Measurements from ENCODE around the gene CEBPG. TPM values are rescaled to one million over a fixed set of nuclear protein-coding genes. Genes with fewer than 3 reads are reported as not detected.

Gene CEBPG
- total RNA-seq, 1 donor from 2014 or later, result 39.7 TPM

DNA sequence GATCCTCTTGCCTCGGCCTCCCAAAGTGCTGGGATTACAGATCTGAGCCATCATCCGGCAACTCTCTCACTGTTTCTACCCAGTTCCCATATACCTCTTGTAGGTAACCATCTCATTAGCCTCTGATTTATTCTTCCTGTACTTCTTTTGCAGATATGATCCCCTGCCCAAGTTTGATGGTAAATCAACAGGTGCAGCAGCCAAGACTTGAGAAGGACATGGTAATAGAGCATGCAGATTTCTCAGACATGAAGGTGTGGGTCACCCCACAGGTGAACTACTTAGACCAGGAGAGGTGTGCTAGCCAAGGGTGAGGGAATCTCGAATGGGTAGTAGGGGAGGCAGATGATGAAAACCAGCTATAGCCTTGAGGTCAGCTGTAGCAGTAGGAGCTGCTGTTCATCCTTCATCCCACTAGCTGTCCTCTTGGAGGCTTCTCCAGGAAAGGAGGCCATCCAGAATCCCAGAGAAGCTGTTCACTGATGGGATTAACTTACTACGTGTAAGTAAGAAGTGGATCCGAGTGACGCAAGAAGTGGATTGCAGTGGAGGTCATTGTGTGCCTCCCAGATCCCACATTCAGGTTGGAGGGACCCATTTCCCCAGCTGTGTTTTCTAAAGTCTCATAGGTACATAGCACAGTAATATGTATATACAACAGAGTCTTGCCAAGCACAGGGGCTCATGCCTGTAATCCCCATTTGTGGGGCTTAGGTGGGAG lies 10.8 kb upstream of the CEBPG start:
- Mint-ChIP-seq H3K36me3 (ENCODE audit: unreplicated experiment) (no peaks in the 10 kb centered on the region), H3K9me3 (ENCODE audit: unreplicated experiment) (no peaks in the 10 kb centered on the region), H3K27ac (ENCODE audit: unreplicated experiment) (no peak overlapping the region), H3K4me1 (ENCODE audit: unreplicated experiment) (no peaks in the 10 kb centered on the region), H3K4me3 (ENCODE audit: unreplicated experiment) (no peak overlapping the region), H3K27me3 (ENCODE audit: unreplicated experiment) (peaks cover 48% of the 10 kb centered on the region)
- no peak for DNase-seq (ENCODE audit: extremely low spot score, unreplicated experiment)
- TF ChIP-seq, protein P1, sequence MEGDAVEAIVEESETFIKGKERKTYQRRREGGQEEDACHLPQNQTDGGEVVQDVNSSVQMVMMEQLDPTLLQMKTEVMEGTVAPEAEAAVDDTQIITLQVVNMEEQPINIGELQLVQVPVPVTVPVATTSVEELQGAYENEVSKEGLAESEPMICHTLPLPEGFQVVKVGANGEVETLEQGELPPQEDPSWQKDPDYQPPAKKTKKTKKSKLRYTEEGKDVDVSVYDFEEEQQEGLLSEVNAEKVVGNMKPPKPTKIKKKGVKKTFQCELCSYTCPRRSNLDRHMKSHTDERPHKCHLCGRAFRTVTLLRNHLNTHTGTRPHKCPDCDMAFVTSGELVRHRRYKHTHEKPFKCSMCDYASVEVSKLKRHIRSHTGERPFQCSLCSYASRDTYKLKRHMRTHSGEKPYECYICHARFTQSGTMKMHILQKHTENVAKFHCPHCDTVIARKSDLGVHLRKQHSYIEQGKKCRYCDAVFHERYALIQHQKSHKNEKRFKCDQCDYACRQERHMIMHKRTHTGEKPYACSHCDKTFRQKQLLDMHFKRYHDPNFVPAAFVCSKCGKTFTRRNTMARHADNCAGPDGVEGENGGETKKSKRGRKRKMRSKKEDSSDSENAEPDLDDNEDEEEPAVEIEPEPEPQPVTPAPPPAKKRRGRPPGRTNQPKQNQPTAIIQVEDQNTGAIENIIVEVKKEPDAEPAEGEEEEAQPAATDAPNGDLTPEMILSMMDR (IDR thresholded peaks at IDR 0.05), result no peak

DNA sequence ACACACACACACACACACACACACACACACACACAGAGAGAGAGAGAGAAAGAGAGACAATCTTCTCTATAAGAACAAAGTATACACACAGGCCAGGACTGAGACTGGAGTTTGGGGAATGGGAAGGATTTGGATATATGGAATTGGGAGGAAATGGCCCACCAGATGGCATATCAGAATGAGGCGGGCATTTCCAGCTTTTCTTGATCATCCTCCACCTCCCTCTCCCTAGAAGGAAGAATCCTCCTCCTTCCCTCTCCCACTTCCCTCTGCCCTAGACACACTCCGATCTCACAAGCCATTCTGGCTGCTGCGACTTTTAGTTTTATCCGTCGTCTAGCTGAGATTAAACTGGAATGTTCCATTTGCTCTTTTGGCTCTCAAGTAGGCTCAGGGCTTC lies 10.0 kb upstream of the CEBPG start:
- TF ChIP-seq, protein P1 (IDR thresholded peaks at IDR 0.05), result no peak

DNA sequence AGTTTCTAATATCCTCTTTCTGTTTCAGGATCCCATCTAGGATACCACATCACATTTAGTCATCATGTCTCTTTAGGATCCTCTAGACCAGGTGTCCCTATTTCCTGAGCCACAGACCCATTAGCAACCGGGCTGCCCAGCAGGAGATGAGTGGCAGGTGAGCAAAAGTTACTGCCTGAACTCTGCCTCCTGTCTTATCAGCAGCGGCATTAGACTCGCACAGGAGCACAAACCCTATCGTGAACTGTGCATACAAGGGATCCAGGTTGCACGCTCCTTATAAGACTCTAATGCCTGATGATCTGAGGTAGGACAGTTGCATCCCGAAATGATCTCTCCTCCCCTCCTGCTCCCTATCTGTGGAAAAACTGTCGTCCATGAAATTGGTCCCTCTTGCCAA lies 7.8 kb upstream of the CEBPG start:
- Mint-ChIP-seq H3K27me3 (ENCODE audit: unreplicated experiment) (peaks cover 37% of the 10 kb centered on the region), H3K4me3 (ENCODE audit: unreplicated experiment) (no peak overlapping the region), H3K36me3 (ENCODE audit: unreplicated experiment) (no peaks in the 10 kb centered on the region), H3K27ac (ENCODE audit: unreplicated experiment) (no peak overlapping the region), H3K4me1 (ENCODE audit: unreplicated experiment) (no peaks in the 10 kb centered on the region), H3K9me3 (ENCODE audit: unreplicated experiment) (no peaks in the 10 kb centered on the region)
- DNase-seq (ENCODE audit: extremely low spot score, unreplicated experiment), result no peak
- TF ChIP-seq, protein P1 (IDR thresholded peaks at IDR 0.05), result no peak

More for the DNA sequence above, 10.0 kb upstream of the CEBPG start:
- Mint-ChIP-seq H3K4me1 (ENCODE audit: unreplicated experiment) (no peaks in the 10 kb centered on the region), H3K27ac (ENCODE audit: unreplicated experiment) (no peak overlapping the region), H3K27me3 (ENCODE audit: unreplicated experiment) (peaks cover 44% of the 10 kb centered on the region), H3K4me3 (ENCODE audit: unreplicated experiment) (no peak overlapping the region), H3K36me3 (ENCODE audit: unreplicated experiment) (no peaks in the 10 kb centered on the region), H3K9me3 (ENCODE audit: unreplicated experiment) (no peaks in the 10 kb centered on the region)
- no peak for DNase-seq (ENCODE audit: extremely low spot score, unreplicated experiment)

DNA sequence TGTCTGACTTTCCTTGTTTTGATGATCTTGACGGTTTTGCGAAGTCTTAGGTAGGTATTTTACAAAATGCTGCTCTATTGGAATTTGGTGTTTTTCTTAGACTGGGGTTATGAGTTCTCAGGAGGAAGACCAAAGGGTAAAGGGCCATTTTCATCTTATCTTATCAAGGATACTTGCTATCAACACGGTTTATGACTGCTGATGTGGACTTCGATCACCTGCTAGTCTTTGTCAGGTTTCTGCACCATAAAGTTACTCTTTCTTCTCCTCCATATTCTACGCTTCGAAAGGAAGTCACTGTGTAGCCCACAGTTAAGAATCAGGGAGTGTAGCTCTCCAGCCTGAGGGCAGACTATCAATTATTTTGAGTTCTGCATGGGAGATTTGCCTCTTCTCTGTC lies 7.4 kb upstream of the CEBPG start:
- H3K9me3 Mint-ChIP-seq (ENCODE audit: unreplicated experiment), result no peaks in the 10 kb centered on the region
- TF ChIP-seq, protein P1 (IDR thresholded peaks at IDR 0.05), result no peak
- no peaks in the 10 kb centered on the region for H3K4me1 Mint-ChIP-seq (ENCODE audit: unreplicated experiment)
- peaks cover 37% of the 10 kb centered on the region for H3K27me3 Mint-ChIP-seq (ENCODE audit: unreplicated experiment)
- no peaks in the 10 kb centered on the region for H3K36me3 Mint-ChIP-seq (ENCODE audit: unreplicated experiment)
- H3K27ac Mint-ChIP-seq (ENCODE audit: unreplicated experiment), result no peak overlapping the region
- H3K4me3 Mint-ChIP-seq (ENCODE audit: unreplicated experiment), result no peak overlapping the region
- DNase-seq (ENCODE audit: extremely low spot score, unreplicated experiment), result no peak

DNA sequence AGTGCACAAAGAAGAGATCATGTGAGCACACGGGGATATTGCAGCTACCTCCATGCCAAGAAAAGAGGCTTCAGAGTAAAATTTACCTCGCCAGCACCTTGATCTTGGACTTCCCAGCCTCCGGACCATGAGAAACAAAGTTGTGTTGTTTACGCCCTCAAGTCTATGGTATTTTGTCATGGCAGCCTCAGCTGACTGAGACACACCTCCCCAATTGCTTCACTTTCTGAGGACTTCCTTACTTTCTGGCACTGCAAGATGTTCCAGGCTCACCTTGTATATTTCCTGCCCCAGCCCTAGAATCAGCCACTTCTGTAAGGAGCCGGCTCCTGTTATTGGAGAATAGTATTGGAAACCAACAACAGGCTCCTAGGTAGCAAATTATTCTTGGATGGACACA lies 6.6 kb upstream of the CEBPG start:
- no peak overlapping the region for H3K4me3 Mint-ChIP-seq (ENCODE audit: unreplicated experiment)
- peaks cover 36% of the 10 kb centered on the region for H3K27me3 Mint-ChIP-seq (ENCODE audit: unreplicated experiment)
- DNase-seq (ENCODE audit: extremely low spot score, unreplicated experiment), result no peak
- H3K27ac Mint-ChIP-seq (ENCODE audit: unreplicated experiment), result no peak overlapping the region
- no peaks in the 10 kb centered on the region for H3K4me1 Mint-ChIP-seq (ENCODE audit: unreplicated experiment)
- TF ChIP-seq, protein P1 (IDR thresholded peaks at IDR 0.05), result no peak
- H3K9me3 Mint-ChIP-seq (ENCODE audit: unreplicated experiment), result no peaks in the 10 kb centered on the region
- H3K36me3 Mint-ChIP-seq (ENCODE audit: unreplicated experiment), result no peaks in the 10 kb centered on the region
